Motor neuron (in vitro differentiated cells): ENCODE measurements around the gene NSUN3. TPM values are rescaled to one million over a fixed set of nuclear protein-coding genes. Genes with fewer than 3 reads are reported as not detected.
A peak's percentile ranks its signal among the peaks of the same experiment; 100 is the strongest.

ENCODE experiments used
- ATAC-seq, 8 experiments: fragments of 200-7000 bp; cut with Tn5 transposase; replicated peaks in 6 of 8; 2 replicates each; pipeline ENCODE4 v1.8.0; 2021; ENCODE audit warnings: mild to moderate bottlenecking in 8 of 8, moderate library complexity in 8 of 8
- H3K27ac ChIP-seq, 2 donors: fragments of 250-450 bp; sonication (Bioruptor Pico); 2 replicates each; pipeline ENCODE4 v1.9.0; 2021; ENCODE audit warnings: antibody characterized with exemption in 2 of 2, mild to moderate bottlenecking in 2 of 2, moderate library complexity in 1 of 2
- H3K4me1 ChIP-seq, 2 donors: fragments of 250-450 bp; sonication (Bioruptor Pico); replicated peaks in 1 of 2; 2 replicates each; pipeline ENCODE4 v1.6.1; 2021; ENCODE audit warnings: antibody characterized with exemption in 2 of 2, mild to moderate bottlenecking in 2 of 2, moderate library complexity in 1 of 2
- H3K4me3 ChIP-seq, 5 donors: fragments of 250-450 bp; sonication (Bioruptor Pico); 2 replicates each; pipeline ENCODE4 v1.9.0; 2021; ENCODE audit warnings: antibody characterized with exemption in 5 of 5, mild to moderate bottlenecking in 5 of 5, moderate library complexity in 4 of 5
- WGBS, 10 experiments: fragments of 450-650 bp; shearing (Covaris generic); methylation state at CpG; one replicate each; pipeline ENCODE4 v1.0.0; 2022; 5-methylcytosine and 5-hydroxymethylcytosine counted together
- in situ Hi-C, 9 experiments: fragments of 400-800 bp; cut with MboI; loops; one replicate each; pipeline ENCODE4 v1.15.0; 2021; ENCODE audit warnings: low sequenced_read_pairs in 9 of 9, low pct_unique_long_range_greater_than_20kb in 2 of 9; ENCODE audit not compliant: unreplicated experiment in 9 of 9
- total RNA-seq, 8 experiments: library from RNA; unstranded; fragments of 300-600 nt; gene quantifications; 2 replicates each; pipeline versions ENCODE4 v1.2.3 to v1.2.4, GENCODE V29; 2022

Gene NSUN3
- total RNA-seq, 8 experiments from 2014 or later, result 9.1 to 20.7 (median 13.7) TPM

GRCh38 chr3:94114666-94115065 is 51.8 kb downstream of the NSUN3 start:
- Histone ChIP-seq H3K4me3 (no peak overlapping the region), H3K27ac (no peak overlapping the region), H3K4me1 (peaks cover 0 to 7% of the 10 kb centered on the region in 2 donors)
- no peak for ATAC-seq
- in situ Hi-C loops, result no loop called here
- 25 to 98% (median 67%) methylated on average over 1 to 5 of the region's 5 CpGs for WGBS, 10 experiments

- Histone ChIP-seq H3K27ac (no peak overlapping the region), H3K4me1 (peaks cover 0 to 7% of the 10 kb centered on the region in 2 donors), H3K4me3 (no peak overlapping the region)
- ATAC-seq, result peak in 5 of 8 experiments; percentile 32 to 76 (median 57)
- WGBS, 10 experiments, result 3 to 50% (median 28%) methylated on average over 3 to 6 of the region's 6 CpGs
- in situ Hi-C loops, result no loop called here
Observed at GRCh38 chr3:94115482-94115881, 52.6 kb downstream of the NSUN3 start.

GRCh38 chr3:94117729-94118128 is 54.9 kb downstream of the NSUN3 start:
- ATAC-seq, result no peak
- in situ Hi-C loops, result no loop called here
- 92 to 100% (median 100%) methylated on average over 1 to 2 of the region's 2 CpGs; no CpG with 5 or more reads in 1 of the 10 experiments for WGBS, 10 experiments

DNA sequence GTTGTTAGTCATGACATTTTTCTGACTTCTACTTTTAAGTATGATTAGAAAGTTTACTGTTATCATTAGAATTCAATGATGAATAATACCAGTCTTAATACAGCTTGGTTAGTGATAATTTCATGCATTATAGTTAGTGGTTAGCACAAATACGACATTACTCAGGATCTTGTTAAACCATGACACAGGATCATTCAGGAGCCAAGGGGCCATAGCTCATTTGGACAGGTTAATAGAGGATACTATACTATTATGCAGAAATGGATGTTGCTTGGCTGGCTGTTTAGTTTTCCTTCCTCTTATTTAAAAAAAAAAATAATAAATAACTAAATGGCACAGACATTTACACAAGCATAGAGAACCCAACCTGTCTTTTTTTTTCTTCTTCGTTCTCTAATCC is 55.5 kb downstream of the NSUN3 start:
- Histone ChIP-seq H3K4me3 (no peak overlapping the region), H3K4me1 (peaks cover 0 to 7% of the 10 kb centered on the region in 2 donors), H3K27ac (no peak overlapping the region)
- peak in 4 of 8 experiments; percentile 18 to 46 (median 30) for ATAC-seq
- WGBS, 10 experiments, result 64 to 100% (median 87%) methylated on average over 1 to 2 of the region's 2 CpGs
- in situ Hi-C loops, result no loop called here

More at GRCh38 chr3:94117729-94118128, 54.9 kb downstream of the NSUN3 start:
- Histone ChIP-seq H3K27ac (no peak overlapping the region), H3K4me1 (peaks cover 0 to 7% of the 10 kb centered on the region in 2 donors), H3K4me3 (no peak overlapping the region)

DNA sequence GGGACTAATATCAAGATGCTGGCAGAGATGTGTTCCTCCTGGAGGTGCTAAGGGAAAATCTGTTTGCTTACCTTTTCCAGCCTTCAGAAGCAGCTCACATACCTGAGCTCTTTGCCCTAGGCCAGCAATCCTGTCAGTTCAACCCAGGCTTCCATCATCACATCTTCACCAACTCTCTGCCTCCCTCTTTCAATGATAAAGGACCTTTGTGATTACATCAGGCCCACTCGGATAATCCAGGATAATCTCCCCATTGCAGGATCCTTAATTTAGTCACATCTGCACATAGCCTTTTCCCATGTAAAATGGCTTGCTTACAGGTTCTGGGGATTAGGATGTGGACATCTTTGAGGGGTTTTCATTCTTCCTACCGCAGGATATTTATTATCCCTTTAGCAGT is 58.3 kb downstream of the NSUN3 start:
- H3K4me1 ChIP-seq, result peaks cover 0 to 7% of the 10 kb centered on the region in 2 donors
- H3K27ac ChIP-seq, result no peak overlapping the region
- no peak overlapping the region for H3K4me3 ChIP-seq
- 50 to 100% (median 75%) methylated on average over 1 to 2 of the region's 2 CpGs; no CpG with 5 or more reads in 2 of the 10 experiments for WGBS, 10 experiments
- in situ Hi-C loops, result no loop called here
- ATAC-seq, result no peak

GRCh38 chr3:94127115-94127514 is 64.3 kb downstream of the NSUN3 start:
- WGBS, 10 experiments, result 20 to 100% (median 75%) methylated on average over 1 to 2 of the region's 2 CpGs
- ATAC-seq, result peak in 2 of 8 experiments; percentile 16 to 45
- in situ Hi-C loops, result no loop called here
- Histone ChIP-seq H3K27ac (no peak overlapping the region), H3K4me3 (no peak overlapping the region), H3K4me1 (no peaks in the 10 kb centered on the region)

DNA sequence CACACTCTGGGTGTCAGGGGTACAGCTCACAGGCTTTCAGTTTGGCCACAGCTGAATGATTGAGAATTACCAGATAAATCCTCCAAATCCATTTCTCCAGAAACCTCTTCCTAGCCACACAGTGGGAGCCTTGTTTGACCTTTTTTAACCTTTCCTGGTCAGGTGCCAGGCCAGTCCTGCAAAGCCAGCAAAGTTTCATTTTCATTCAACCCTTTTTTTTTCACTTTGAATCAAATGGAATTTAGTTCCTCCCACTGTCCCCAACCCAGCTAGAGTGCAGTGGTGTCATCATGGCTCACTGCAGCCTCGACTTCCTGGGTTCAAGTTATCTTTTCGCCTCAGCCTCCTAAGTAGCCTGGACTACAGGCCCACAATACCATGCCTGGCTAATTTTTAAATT is 67.8 kb downstream of the NSUN3 start:
- ATAC-seq, result no peak
- Histone ChIP-seq H3K4me3 (no peak overlapping the region), H3K4me1 (no peaks in the 10 kb centered on the region), H3K27ac (no peak overlapping the region)
- 79 to 100% (median 100%) methylated on average over 1 to 2 of the region's 2 CpGs; no CpG with 5 or more reads in 3 of the 10 experiments for WGBS, 10 experiments
- in situ Hi-C loops, result no loop called here

DNA sequence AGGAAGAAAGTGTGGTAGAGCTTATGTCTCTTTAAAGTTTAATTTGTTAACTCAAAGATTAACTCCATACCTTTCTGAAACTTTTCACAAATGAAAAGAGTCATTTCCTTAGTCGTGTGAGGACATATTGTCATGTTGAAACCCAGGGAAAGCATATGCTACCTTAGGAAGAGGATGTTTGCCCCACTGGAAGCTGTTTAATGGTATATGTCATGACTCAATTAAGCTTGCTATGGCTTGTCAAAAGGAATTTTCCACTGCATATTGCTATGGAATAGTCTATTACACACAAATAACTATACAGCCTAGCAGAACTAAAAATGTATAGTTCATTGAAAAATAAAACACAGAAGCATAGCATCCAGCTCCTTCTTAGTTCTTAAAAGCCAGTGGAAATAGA is 69.9 kb downstream of the NSUN3 start:
- in situ Hi-C loops, result no loop called here
- H3K27ac ChIP-seq, result no peak overlapping the region
- no peaks in the 10 kb centered on the region for H3K4me1 ChIP-seq
- 0 to 36% (median 7%) methylated on average over 1 of the region's 1 CpG; no CpG with 5 or more reads in 2 of the 10 experiments for WGBS, 10 experiments
- ATAC-seq, result no peak
- no peak overlapping the region for H3K4me3 ChIP-seq

DNA sequence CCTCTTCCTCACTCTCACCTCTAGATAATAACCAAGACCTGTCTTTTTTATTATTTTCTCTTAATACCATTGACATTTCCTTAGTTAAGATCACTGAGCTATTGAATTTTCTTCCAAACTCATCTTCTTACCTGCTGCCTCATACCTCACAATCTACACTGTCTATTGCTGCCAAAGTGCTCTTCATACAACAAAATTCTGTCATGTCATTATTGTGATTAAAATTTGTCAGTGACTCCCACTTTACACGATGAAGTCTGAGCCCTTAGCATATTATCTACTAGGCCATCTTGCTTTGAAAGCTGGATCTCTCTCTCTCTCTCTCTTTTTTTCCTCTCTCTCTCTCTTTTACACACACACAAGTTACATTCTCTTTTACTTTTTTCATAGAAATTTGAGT is 73.3 kb downstream of the NSUN3 start:
- Histone ChIP-seq H3K27ac (no peak overlapping the region), H3K4me3 (no peak overlapping the region), H3K4me1 (peaks cover 0 to 5% of the 10 kb centered on the region in 2 donors)
- WGBS, 10 experiments, result 33 to 91% (median 83%) methylated on average over 1 of the region's 1 CpG; no CpG with 5 or more reads in 1 of the 10 experiments
- no peak for ATAC-seq
- in situ Hi-C loops, result no loop called here

- in situ Hi-C loops, result no loop called here
- no peak overlapping the region for H3K4me3 ChIP-seq
- no peak overlapping the region for H3K27ac ChIP-seq
- ATAC-seq, result no peak
- WGBS, 10 experiments, result 45 to 100% (median 82%) methylated on average over 3 to 6 of the region's 6 CpGs
- H3K4me1 ChIP-seq, result peaks cover 0 to 5% of the 10 kb centered on the region in 2 donors
Observed at GRCh38 chr3:94137377-94137776, 74.5 kb downstream of the NSUN3 start.

- Histone ChIP-seq H3K4me1 (peaks cover 0 to 4% of the 10 kb centered on the region in 2 donors), H3K27ac (no peak overlapping the region), H3K4me3 (no peak overlapping the region)
- WGBS, 10 experiments, result 33 to 92% (median 57%) methylated on average over 1 to 4 of the region's 4 CpGs; no CpG with 5 or more reads in 3 of the 10 experiments
- ATAC-seq, result peak in 5 of 8 experiments; percentile 37 to 79 (median 63)
- in situ Hi-C loops, result no loop called here
Observed at GRCh38 chr3:94146455-94146854, 83.6 kb downstream of the NSUN3 start.

- Histone ChIP-seq H3K4me1 (peaks cover 0 to 4% of the 10 kb centered on the region in 2 donors), H3K27ac (no peak overlapping the region), H3K4me3 (no peak overlapping the region)
- 15 to 78% (median 56%) methylated on average over 3 of the region's 3 CpGs; no CpG with 5 or more reads in 3 of the 10 experiments for WGBS, 10 experiments
- in situ Hi-C loops, result no loop called here
- no peak for ATAC-seq
Observed at GRCh38 chr3:94147012-94147411, 84.2 kb downstream of the NSUN3 start.

- WGBS, 10 experiments, result 0 to 86% (median 50%) methylated on average over 1 to 2 of the region's 2 CpGs; no CpG with 5 or more reads in 1 of the 10 experiments
- Histone ChIP-seq H3K27ac (no peak overlapping the region), H3K4me1 (peaks cover 0 to 4% of the 10 kb centered on the region in 2 donors), H3K4me3 (no peak overlapping the region)
- ATAC-seq, result no peak
- in situ Hi-C loops, result no loop called here
Observed at GRCh38 chr3:94150113-94150512, 87.3 kb downstream of the NSUN3 start.

DNA sequence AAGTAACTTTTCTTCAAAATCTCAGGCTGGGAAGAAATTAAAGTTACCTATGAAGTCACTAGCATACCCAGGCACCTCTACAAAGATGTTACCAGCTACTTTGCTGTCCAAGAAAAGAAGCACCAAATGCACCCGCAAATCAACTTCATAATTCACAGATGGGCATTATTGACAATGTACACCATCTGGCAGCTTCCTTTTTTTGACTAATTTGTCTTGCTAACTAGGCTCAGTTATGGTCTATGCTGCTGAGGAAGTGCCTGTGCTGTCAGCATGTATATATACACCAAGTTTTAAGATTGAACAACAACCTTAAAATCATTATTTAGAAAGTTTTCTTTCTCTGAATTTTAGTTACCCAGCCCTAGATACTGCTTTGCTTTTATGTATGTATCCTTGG is 93.8 kb downstream of the NSUN3 start:
- Histone ChIP-seq H3K27ac (no peak overlapping the region), H3K4me3 (no peak overlapping the region), H3K4me1 (peaks cover 0 to 5% of the 10 kb centered on the region in 2 donors)
- 0 to 100% (median 92%) methylated on average over 1 of the region's 1 CpG; no CpG with 5 or more reads in 2 of the 10 experiments for WGBS, 10 experiments
- in situ Hi-C loops, result no loop called here
- no peak for ATAC-seq
